HG03565 (cell line): ENCODE measurements around the gene FKBP14.

Experiments
- ATAC-seq: cut with Tn5 transposase; IDR thresholded peaks from one replicate; pipeline ENCODE4 v1.9.1; 2021; ENCODE audit warnings: mild to moderate bottlenecking, moderate library complexity; ENCODE audit not compliant: unreplicated experiment

The FKBP14 gene

DNA sequence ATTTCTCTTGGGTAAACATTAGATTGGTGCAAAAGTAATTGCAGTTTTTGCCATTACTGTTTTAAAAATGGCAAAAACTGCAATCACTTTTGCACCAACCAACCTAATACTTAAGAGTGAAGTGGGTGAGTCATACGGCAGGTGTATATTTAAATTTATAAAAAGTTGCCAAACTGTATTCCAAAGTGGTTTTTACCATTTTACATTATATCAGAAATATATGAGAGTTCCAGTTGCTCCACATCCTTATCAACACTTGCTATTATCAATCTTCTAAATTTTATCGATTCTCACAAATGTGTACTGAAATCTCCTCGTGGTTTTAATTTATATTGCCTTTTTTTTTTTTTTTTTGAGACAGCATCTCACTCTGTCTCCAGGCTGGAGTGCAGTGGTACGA, 33.4 kb downstream of the FKBP14 start:
- ATAC-seq, result no peak

GRCh38 chr7:29991937-29992336, 34.6 kb downstream of the FKBP14 start:
- ATAC-seq, result no peak

DNA sequence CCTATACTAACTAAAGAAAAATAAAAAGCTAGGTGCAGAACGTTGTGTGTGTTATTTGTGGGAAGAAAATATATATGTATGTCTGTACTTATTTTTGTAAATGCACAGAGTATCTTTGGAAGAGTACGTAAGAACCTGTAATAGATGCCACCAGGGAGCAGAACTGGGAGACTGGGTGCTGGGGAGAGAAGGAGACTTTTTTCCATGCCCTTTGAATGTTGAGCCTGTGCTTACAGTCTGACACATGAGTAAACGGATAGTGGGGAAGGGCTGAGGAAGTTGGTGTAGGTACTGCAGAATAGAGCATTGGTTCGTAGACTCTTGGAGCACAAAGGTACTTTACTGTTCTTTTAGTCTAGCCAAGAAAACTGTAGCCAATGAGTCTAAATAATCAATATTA, 35.6 kb downstream of the FKBP14 start:
- no peak for ATAC-seq

GRCh38 chr7:29989257-29989995, 37.1 kb downstream of the FKBP14 start, which contains the start of gene SCRN1:
SCRN1 (minus strand) TSS chr7:29989801; CDS start chr7:29969067, 20,734 bp downstream.
- no peak for ATAC-seq

DNA sequence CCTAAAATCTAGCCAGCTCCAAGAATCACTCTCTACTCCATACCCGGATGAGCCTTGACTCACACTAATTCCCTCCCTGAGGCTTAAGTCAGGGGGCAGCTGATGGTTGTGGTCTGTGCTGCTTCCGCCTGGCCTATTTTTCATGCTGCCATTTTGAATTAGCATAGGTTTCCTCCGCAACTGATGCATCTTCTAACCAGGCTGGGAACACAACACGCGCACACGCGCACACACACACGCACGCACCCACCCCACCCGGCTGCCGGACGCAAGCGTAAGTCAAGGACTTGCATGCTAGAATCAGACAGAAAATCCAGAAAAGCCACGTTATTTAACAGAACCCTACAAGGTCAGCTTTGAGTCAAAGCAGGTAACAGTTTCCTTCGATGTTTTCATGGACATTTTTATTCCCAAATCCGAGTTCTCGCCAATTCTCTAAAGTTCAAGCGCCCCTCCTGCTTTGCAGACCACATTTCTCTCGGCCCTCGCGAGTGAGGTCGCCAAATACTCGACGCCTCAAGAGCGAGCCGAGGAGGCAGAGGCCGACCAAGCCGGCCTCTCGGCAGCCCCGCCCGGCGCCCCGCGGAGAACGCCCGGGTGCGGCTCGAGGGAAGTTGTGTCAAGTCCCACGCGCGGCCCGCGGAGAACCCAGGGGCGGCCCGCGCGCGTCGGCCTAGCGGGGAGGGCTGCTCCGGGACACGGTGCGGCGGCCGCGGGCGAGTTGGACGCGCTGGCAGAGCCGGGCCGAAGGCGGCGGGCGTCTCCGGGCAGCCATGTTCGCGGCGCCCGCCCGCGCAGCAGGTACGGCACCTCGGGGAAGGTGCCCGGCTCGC, 37.9 kb downstream of the FKBP14 start:
- ATAC-seq, result peak; percentile 29

GRCh38 chr7:29987811-29988317, 38.6 kb downstream of the FKBP14 start:
- no peak for ATAC-seq

GRCh38 chr7:29987083-29987482, 39.4 kb downstream of the FKBP14 start:
- no peak for ATAC-seq

DNA sequence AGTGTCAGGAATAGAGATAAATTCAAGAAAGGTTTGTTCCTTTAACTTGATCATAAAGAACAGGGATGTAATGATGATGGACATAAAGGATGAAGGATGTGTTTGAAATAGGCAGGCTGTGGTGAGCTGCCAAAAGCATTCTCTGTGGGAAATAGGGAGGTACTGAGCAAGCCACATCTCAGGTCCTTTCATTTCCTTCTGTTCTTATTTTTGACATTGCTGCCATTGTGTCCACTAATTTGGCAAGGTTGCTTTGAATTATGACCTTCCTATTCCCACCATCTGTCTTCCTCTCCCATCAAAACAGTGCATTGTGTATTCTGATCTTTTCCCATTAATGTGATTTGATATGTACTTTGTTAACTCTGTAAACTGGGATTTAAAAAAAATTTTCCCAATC, 46.4 kb downstream of the FKBP14 start:
- ATAC-seq, result no peak

- ATAC-seq, result no peak
Measured at GRCh38 chr7:29977886-29978651, 48.4 kb downstream of the FKBP14 start.

DNA sequence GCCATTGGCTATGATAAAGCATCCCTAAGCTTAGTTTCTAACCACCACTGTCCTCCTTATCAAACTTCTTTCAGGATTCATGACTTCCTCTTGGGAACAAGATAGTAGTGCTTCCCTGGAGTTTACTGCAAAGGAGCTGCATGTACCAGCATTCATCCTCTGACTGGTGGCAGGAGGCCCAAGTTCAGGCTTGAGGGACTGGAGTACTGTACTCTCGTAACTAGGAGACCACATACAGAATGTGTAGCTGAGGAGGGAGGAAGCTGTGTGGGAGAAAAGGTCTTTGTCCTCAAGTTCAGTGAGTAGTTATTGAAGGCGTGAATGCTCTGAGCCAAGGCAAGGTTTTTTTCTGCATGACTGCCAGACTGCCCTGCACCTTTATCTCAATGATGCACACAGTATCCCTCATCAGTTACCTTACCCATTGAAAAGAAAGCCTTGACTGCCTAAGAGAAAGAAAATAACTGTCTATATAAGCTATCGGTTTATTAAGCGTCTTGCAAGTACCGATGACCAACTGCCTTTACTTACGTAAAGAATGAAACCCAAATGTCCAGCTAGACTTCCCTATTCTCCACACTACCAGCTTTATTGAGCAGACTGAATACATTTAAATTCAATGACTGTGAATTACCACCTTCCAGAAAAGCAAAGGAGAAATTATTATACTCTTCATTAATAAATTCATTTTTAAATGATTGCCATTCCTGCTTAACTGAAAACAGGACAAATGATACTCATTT, 49.7 kb downstream of the FKBP14 start:
- ATAC-seq, result no peak

GRCh38 chr7:29976266-29976665, 50.2 kb downstream of the FKBP14 start:
- no peak for ATAC-seq

- no peak for ATAC-seq
Measured at GRCh38 chr7:29975561-29975960, 50.9 kb downstream of the FKBP14 start.

- no peak for ATAC-seq
Measured at GRCh38 chr7:29974286-29974685, 52.2 kb downstream of the FKBP14 start.

GRCh38 chr7:29972315-29972669, 54.2 kb downstream of the FKBP14 start:
- ATAC-seq, result no peak

DNA sequence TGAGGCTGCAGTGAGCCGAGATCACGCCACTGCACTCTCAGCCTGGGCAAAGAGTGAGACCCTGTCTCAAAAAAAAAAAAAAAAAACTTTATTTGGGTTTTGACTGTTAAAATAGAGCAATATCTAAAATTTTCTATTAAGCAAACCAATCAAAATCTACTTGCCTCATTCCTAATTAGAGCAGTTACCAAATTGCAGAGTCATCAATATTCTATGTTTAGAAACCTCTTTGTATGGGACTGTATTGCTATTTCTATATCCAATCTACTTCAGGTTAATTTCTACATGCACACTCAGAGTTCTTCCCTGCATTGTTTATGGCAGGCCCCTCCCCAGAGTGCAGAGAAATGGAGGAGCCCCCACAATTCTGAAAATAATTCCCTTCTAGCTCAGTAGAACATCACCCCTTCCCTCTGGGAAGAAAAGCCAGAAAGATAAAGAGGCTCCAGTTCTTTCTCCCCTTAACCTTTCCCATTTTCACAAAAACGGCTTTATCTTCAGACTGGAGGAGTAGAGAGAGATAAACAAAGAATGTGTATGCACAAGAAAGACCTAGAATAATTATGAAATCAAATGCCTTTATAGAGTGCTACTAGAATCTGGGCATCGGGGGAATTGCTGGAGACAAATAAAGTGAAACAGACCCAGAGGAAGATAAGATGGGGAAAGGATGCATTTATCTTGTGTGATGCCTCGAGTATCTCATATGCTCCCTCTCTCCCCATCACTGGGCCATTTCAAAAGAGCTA, 54.8 kb downstream of the FKBP14 start:
- ATAC-seq, result no peak

- ATAC-seq, result no peak
Measured at GRCh38 chr7:29970158-29970557, 56.3 kb downstream of the FKBP14 start.

DNA sequence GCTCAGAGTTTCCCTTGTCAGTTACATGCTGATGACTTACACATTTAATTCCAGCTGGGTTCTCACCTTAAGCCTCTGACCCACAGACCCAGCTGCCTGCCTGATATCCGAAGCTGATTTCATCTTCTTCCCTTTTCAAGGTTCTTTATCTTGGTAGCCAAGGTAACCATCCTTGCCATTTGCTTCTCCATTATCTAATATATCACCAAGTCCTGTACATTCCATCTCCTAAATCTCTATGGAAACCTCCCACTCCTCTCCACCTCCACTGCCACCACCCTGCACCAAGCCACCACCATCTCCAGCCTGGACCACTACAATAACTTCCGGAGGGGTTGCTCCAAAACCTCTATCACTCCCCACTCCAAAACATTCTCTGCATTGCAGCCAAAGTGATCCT, 56.8 kb downstream of the FKBP14 start:
- no peak for ATAC-seq

GRCh38 chr7:29968683-29969395, 57.7 kb downstream of the FKBP14 start:
- no peak for ATAC-seq

GRCh38 chr7:29965030-29965429, 61.5 kb downstream of the FKBP14 start:
- no peak for ATAC-seq
